ENCODE results near the gene LILRA1. TPM values are rescaled to one million over a fixed set of nuclear protein-coding genes. Genes with fewer than 3 reads are reported as not detected.

Gene LILRA1
- total RNA-seq, 1 experiment from 2014 or later = not detected

DNA sequence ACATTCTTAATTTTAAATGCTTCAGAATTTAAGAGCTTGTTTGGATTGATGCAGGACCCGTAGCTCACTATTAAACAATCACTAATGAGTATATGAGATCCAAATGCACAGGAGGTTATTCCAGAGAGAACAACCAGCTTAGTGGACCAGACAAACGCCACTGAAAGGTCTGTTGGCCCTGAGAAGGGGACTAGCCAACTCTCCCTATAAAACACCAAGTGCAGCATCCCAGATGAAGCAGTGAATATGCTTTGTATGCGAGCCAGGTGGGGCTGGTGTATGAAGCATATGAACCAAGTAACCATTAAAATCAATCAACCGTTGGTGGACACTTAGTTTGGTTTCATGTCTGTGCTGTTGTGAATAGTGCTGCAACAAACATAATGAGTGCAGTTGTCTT is 27.0 kb downstream of the LILRA1 start:
- H3K36me3 ChIP-seq (ENCODE audit: control insufficient read depth in 1 of 2, insufficient read depth in 2 of 2, low read length in 2 of 2) = no peaks in the 10 kb centered on the region
- no peak for DNase-seq (ENCODE audit: low read depth, low spot score)
- no peak overlapping the region for H3K4me3 ChIP-seq (replicated peaks in 1 of 2; ENCODE audit: low read depth in 1 of 2, low read length in 2 of 2)
- intact Hi-C loops (cut with micrococcal nuclease) = no loop called here
- TF ChIP-seq SRF (IDR thresholded peaks at IDR 0.05; ENCODE audit: low read depth) (no peak), ZFX (IDR thresholded peaks at IDR 0.05) (no peak), POLR2AphosphoS5 (IDR thresholded peaks at IDR 0.05; ENCODE audit: low read depth, low read length) (no peak), TCF7L2 (IDR thresholded peaks at IDR 0.05; ENCODE audit: borderline replicate concordance, extremely low read depth, insufficient read depth, insufficient read length) (no peak), FOSL1 (IDR thresholded peaks at IDR 0.05; ENCODE audit: low read depth) (no peak), ZNF274 (IDR thresholded peaks at IDR 0.05; ENCODE audit: low read depth, low read length) (no peak), RAD21 (IDR thresholded peaks at IDR 0.05; ENCODE audit: low read depth) (no peak), EZH2phosphoT487 (IDR thresholded peaks at IDR 0.05; ENCODE audit: borderline replicate concordance) (no peak), POLR2A (IDR thresholded peaks at IDR 0.05; ENCODE audit: borderline replicate concordance, extremely low read depth, insufficient read depth, insufficient read length) (no peak)
- TF ChIP-seq, protein P1, sequence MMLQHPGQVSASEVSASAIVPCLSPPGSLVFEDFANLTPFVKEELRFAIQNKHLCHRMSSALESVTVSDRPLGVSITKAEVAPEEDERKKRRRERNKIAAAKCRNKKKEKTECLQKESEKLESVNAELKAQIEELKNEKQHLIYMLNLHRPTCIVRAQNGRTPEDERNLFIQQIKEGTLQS (IDR thresholded peaks at IDR 0.05) = no peak
- TF ChIP-seq, protein P2, sequence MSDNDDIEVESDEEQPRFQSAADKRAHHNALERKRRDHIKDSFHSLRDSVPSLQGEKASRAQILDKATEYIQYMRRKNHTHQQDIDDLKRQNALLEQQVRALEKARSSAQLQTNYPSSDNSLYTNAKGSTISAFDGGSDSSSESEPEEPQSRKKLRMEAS (IDR thresholded peaks at IDR 0.05) = no peak
- TF ChIP-seq, protein P3, sequence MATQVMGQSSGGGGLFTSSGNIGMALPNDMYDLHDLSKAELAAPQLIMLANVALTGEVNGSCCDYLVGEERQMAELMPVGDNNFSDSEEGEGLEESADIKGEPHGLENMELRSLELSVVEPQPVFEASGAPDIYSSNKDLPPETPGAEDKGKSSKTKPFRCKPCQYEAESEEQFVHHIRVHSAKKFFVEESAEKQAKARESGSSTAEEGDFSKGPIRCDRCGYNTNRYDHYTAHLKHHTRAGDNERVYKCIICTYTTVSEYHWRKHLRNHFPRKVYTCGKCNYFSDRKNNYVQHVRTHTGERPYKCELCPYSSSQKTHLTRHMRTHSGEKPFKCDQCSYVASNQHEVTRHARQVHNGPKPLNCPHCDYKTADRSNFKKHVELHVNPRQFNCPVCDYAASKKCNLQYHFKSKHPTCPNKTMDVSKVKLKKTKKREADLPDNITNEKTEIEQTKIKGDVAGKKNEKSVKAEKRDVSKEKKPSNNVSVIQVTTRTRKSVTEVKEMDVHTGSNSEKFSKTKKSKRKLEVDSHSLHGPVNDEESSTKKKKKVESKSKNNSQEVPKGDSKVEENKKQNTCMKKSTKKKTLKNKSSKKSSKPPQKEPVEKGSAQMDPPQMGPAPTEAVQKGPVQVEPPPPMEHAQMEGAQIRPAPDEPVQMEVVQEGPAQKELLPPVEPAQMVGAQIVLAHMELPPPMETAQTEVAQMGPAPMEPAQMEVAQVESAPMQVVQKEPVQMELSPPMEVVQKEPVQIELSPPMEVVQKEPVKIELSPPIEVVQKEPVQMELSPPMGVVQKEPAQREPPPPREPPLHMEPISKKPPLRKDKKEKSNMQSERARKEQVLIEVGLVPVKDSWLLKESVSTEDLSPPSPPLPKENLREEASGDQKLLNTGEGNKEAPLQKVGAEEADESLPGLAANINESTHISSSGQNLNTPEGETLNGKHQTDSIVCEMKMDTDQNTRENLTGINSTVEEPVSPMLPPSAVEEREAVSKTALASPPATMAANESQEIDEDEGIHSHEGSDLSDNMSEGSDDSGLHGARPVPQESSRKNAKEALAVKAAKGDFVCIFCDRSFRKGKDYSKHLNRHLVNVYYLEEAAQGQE (IDR thresholded peaks at IDR 0.05; ENCODE audit: low read depth) = no peak
- TF ChIP-seq, protein P4, sequence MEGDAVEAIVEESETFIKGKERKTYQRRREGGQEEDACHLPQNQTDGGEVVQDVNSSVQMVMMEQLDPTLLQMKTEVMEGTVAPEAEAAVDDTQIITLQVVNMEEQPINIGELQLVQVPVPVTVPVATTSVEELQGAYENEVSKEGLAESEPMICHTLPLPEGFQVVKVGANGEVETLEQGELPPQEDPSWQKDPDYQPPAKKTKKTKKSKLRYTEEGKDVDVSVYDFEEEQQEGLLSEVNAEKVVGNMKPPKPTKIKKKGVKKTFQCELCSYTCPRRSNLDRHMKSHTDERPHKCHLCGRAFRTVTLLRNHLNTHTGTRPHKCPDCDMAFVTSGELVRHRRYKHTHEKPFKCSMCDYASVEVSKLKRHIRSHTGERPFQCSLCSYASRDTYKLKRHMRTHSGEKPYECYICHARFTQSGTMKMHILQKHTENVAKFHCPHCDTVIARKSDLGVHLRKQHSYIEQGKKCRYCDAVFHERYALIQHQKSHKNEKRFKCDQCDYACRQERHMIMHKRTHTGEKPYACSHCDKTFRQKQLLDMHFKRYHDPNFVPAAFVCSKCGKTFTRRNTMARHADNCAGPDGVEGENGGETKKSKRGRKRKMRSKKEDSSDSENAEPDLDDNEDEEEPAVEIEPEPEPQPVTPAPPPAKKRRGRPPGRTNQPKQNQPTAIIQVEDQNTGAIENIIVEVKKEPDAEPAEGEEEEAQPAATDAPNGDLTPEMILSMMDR (IDR thresholded peaks at IDR 0.05 in 2 of 3, conservative IDR thresholded peaks at IDR 0.05 in 1 of 3; ENCODE audit: borderline replicate concordance in 1 of 3, insufficient read depth in 1 of 3, low read depth in 2 of 3, low read length in 2 of 3) = no peak
- H3K9me2 ChIP-seq (ENCODE audit: insufficient read depth) = no peaks in the 10 kb centered on the region
- RAD21 ChIA-PET (ENCODE audit: low non-redundant PET in 1 of 2, low total read pairs in 2 of 2, uncharacterized antibody in 2 of 2, unreplicated experiment in 2 of 2) = no interaction called here
- H2AFZ ChIP-seq (ENCODE audit: low read depth, low read length, poor library complexity, severe bottlenecking) = no peak overlapping the region
- no peak overlapping the region for H3K27ac ChIP-seq (ENCODE audit: low read depth, low read length)
- H3K27me3 ChIP-seq (ENCODE audit: insufficient read depth, low read length) = 0 out of 2 replicates have a peak, but pooled peaks cover 26% of the 10 kb centered on the region
- no peak overlapping the region for H3K4me2 ChIP-seq (ENCODE audit: low read length)
- BruUV-seq (replicated peaks) = no TSS peak
- ATAC-seq = no peak
- no peaks in the 10 kb centered on the region for H3K9me3 ChIP-seq (ENCODE audit: control insufficient read depth in 1 of 2, insufficient read depth in 1 of 2, low read depth in 1 of 2, low read length in 2 of 2)
- POLR2A ChIA-PET = no interaction called here
- no peaks in the 10 kb centered on the region for H4K20me1 ChIP-seq (ENCODE audit: insufficient read depth)
- CTCF ChIA-PET = no interaction called here
- H3K9ac ChIP-seq (ENCODE audit: low read length) = no peak overlapping the region
- no peaks in the 10 kb centered on the region for H3K79me2 ChIP-seq (ENCODE audit: insufficient read depth, low read length)
- H3K4me1 ChIP-seq (ENCODE audit: control insufficient read depth in 1 of 2, insufficient read depth in 2 of 2, low read length in 2 of 2) = no peaks in the 10 kb centered on the region
